NCI-H146 (cell line): ENCODE measurements around the gene WARS2.

ENCODE experiments used
- DNase-seq: peaks from one replicate; lab custom pipeline; 2025; lab: John Stamatoyannopoulos, UW

WARS2 gene

GRCh38 chr1:119026956-119027355 is 113.5 kb downstream of the WARS2 start:
- DNase-seq, result no peak

GRCh38 chr1:119015547-119015946 is 124.9 kb downstream of the WARS2 start:
- no peak for DNase-seq

GRCh38 chr1:119012383-119012782 is 128.1 kb downstream of the WARS2 start:
- DNase-seq, result no peak

- no peak for DNase-seq
Observed at GRCh38 chr1:119011706-119012105, 128.7 kb downstream of the WARS2 start.

- DNase-seq, result no peak
Observed at GRCh38 chr1:119011116-119011515, 129.3 kb downstream of the WARS2 start.

GRCh38 chr1:119010201-119010600 is 130.3 kb downstream of the WARS2 start:
- DNase-seq, result no peak

- no peak for DNase-seq
Observed at GRCh38 chr1:119009312-119009655, 131.2 kb downstream of the WARS2 start.

- no peak for DNase-seq
Observed at GRCh38 chr1:119008483-119009311, 131.8 kb downstream of the WARS2 start.

- no peak for DNase-seq
Observed at GRCh38 chr1:119007670-119008482, 132.6 kb downstream of the WARS2 start.

GRCh38 chr1:119007339-119007669 is 133.1 kb downstream of the WARS2 start:
- no peak for DNase-seq

GRCh38 chr1:119006406-119007279 is 133.8 kb downstream of the WARS2 start:
- no peak for DNase-seq

- no peak for DNase-seq
Observed at GRCh38 chr1:119005724-119006405, 134.6 kb downstream of the WARS2 start.

- no peak for DNase-seq
Observed at GRCh38 chr1:119004781-119005180, 135.7 kb downstream of the WARS2 start.

- DNase-seq, result no peak
Observed at GRCh38 chr1:119004129-119004527, 136.3 kb downstream of the WARS2 start.

- no peak for DNase-seq
Observed at GRCh38 chr1:119003413-119004128, 136.9 kb downstream of the WARS2 start.

- no peak for DNase-seq
Observed at GRCh38 chr1:119002028-119002686, 138.3 kb downstream of the WARS2 start.

GRCh38 chr1:119001181-119002027 is 139.0 kb downstream of the WARS2 start:
- no peak for DNase-seq

- no peak for DNase-seq
Observed at GRCh38 chr1:119000371-119001180, 139.9 kb downstream of the WARS2 start.
